ENCODE data around the gene EMID1. TPM values are rescaled to one million over a fixed set of nuclear protein-coding genes. Genes with fewer than 3 reads are reported as not detected.

Gene EMID1
- total RNA-seq, 1 experiment from 2014 or later = 4.5 TPM

DNA sequence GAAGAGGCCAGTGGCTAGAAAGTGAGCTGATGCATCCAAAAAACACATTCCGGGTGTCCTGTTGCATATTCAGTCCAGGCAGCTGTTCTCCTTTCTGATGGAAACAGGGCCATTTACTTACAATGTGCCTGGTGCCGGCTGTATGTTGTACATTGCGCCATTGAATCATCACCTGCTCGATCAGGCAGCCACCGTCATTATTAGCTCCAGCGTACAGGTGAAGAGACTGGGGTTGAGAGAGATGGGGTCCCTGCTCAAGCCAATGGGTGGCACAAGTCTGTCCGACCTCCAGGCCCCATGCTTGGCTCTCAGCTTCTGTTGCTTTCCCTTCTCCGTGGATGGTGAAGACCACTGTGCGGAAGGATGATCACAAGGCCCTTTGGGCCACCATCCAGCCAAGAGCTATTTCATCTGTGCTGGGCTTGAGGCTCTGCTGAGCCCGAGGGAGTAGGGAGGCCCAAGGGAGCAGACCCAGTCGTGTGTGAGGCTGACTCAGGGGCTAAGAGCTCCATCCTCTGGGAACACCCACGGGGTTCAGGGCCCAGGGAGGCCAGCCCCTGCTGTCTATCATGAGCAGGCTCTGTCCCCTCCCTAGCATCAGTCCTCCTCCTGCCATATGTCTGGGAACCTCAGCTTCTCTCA, 20.7 kb upstream of the EMID1 start:
- no peak for DNase-seq
- Histone ChIP-seq H3K4me3 (ENCODE audit: insufficient read depth, low read depth, low read length) (no peak overlapping the region), H3K27me3 (ENCODE audit: control insufficient read depth, insufficient read depth, low read length) (no peaks in the 10 kb centered on the region), H3K36me3 (replicated peaks; ENCODE audit: control insufficient read depth, insufficient read depth, low read length) (no peaks in the 10 kb centered on the region)

DNA sequence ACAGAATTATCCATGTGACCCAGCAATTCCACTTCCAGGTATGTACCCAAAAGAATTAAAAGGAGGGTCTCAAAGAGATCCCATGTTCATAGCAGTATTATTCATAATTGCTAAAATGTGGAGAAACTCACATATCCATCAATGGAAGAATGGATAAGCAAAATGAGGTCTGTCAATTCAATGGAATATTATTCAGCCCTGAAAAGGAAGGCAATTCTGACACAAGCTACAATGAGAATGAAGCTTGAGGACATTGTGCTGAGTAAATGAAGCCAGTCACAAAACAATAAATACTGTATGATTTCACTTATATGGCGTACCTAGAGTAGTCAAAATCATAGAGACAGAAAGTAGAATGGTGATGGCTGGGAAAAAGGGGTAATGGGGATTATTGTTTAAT, 19.4 kb upstream of the EMID1 start:
- H3K4me3 ChIP-seq (ENCODE audit: insufficient read depth, low read depth, low read length) = no peak overlapping the region

DNA sequence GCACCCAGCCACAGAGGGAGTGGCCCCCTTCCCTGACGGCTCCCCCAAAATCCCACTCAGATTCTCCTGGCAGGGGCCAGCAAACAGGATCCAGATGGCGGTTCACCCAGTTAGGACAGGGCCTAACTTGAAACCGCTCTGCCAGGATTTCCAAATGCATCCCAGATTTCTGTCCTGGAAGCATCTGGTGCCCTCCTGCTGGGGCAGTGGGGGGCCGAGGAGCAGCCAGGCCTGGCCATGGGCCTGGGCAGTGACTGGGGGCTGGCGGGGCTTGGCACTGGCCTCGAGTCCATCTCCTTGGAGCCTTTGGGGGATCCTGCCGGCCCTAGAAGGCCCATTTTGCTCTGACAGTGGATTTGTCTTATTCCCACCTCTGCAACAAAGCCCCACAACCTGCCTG, 17.9 kb upstream of the EMID1 start:
- H3K36me3 ChIP-seq (replicated peaks; ENCODE audit: control insufficient read depth, insufficient read depth, low read length) = no peaks in the 10 kb centered on the region
- no peak for DNase-seq
- H3K4me3 ChIP-seq (ENCODE audit: insufficient read depth, low read depth, low read length) = no peak overlapping the region
- no peaks in the 10 kb centered on the region for H3K27me3 ChIP-seq (ENCODE audit: control insufficient read depth, insufficient read depth, low read length)

More for the DNA sequence above, 19.4 kb upstream of the EMID1 start:
- DNase-seq = no peak
- Histone ChIP-seq H3K36me3 (replicated peaks; ENCODE audit: control insufficient read depth, insufficient read depth, low read length) (no peaks in the 10 kb centered on the region), H3K27me3 (ENCODE audit: control insufficient read depth, insufficient read depth, low read length) (no peaks in the 10 kb centered on the region)

GRCh38 chr22:29190051-29190450, 15.6 kb upstream of the EMID1 start:
- no peaks in the 10 kb centered on the region for H3K27me3 ChIP-seq (ENCODE audit: control insufficient read depth, insufficient read depth, low read length)

DNA sequence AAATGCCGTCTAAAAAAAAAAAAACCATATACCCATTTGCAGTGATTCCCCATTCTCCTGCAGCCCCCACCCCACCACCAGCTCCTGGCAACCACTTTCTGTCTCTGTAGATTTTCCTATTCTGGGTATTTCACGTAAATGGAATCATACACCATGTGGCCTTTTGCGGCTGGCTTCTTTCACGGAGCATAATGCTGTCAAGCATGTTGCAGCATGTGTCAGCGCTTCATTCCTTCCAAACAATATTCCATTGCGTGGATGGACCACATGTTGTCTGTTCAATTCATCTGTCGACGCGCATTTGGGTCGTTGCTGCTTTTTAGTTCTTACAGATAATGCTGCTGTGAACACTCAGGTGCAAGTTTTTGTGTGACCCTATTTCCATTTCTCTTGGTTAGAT, 14.8 kb upstream of the EMID1 start:
- H3K4me3 ChIP-seq (ENCODE audit: insufficient read depth, low read depth, low read length) = no peak overlapping the region
- DNase-seq = no peak
- no peaks in the 10 kb centered on the region for H3K36me3 ChIP-seq (replicated peaks; ENCODE audit: control insufficient read depth, insufficient read depth, low read length)
- H3K27me3 ChIP-seq (ENCODE audit: control insufficient read depth, insufficient read depth, low read length) = no peaks in the 10 kb centered on the region

More at GRCh38 chr22:29190051-29190450, 15.6 kb upstream of the EMID1 start:
- DNase-seq = no peak
- Histone ChIP-seq H3K4me3 (ENCODE audit: insufficient read depth, low read depth, low read length) (no peak overlapping the region), H3K36me3 (replicated peaks; ENCODE audit: control insufficient read depth, insufficient read depth, low read length) (no peaks in the 10 kb centered on the region)

DNA sequence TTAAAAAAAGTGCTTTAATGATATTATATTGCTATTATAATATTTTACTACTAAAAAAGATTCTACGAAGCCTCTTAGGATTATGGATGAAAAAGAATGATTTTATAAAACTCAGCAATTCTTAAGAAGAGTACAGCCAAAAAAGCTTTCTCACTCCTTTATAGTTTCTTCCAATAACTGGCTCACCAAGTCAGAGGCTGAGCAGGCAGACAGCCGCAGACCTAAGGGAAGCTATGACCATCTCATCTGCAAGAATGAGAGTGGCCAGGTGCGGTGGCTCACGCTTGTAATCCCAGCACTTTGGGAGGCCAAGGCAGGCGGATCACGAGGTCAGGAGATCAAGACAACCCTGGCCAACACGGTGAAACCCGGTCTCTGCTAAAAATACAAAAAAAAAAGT, 12.7 kb upstream of the EMID1 start:
- Histone ChIP-seq H3K4me3 (ENCODE audit: insufficient read depth, low read depth, low read length) (no peak overlapping the region), H3K27me3 (ENCODE audit: control insufficient read depth, insufficient read depth, low read length) (no peaks in the 10 kb centered on the region)

GRCh38 chr22:29194184-29194583, 11.5 kb upstream of the EMID1 start:
- no peaks in the 10 kb centered on the region for H3K27me3 ChIP-seq (ENCODE audit: control insufficient read depth, insufficient read depth, low read length)
- no peak overlapping the region for H3K4me3 ChIP-seq (ENCODE audit: insufficient read depth, low read depth, low read length)
- DNase-seq = peak; percentile 61
- no peaks in the 10 kb centered on the region for H3K36me3 ChIP-seq (replicated peaks; ENCODE audit: control insufficient read depth, insufficient read depth, low read length)

More for the DNA sequence above, 12.7 kb upstream of the EMID1 start:
- no peak for DNase-seq
- H3K36me3 ChIP-seq (replicated peaks; ENCODE audit: control insufficient read depth, insufficient read depth, low read length) = no peaks in the 10 kb centered on the region

GRCh38 chr22:29195118-29195963, 10.4 kb upstream of the EMID1 start:
- DNase-seq = peak; percentile 38
- no peaks in the 10 kb centered on the region for H3K36me3 ChIP-seq (replicated peaks; ENCODE audit: control insufficient read depth, insufficient read depth, low read length)
- H3K27me3 ChIP-seq (ENCODE audit: control insufficient read depth, insufficient read depth, low read length) = no peaks in the 10 kb centered on the region
- no peak overlapping the region for H3K4me3 ChIP-seq (ENCODE audit: insufficient read depth, low read depth, low read length)

GRCh38 chr22:29195964-29196666, 9.6 kb upstream of the EMID1 start:
- no peak overlapping the region for H3K4me3 ChIP-seq (ENCODE audit: insufficient read depth, low read depth, low read length)
- no peaks in the 10 kb centered on the region for H3K36me3 ChIP-seq (replicated peaks; ENCODE audit: control insufficient read depth, insufficient read depth, low read length)
- H3K27me3 ChIP-seq (ENCODE audit: control insufficient read depth, insufficient read depth, low read length) = no peaks in the 10 kb centered on the region
- DNase-seq = peak; percentile 40

GRCh38 chr22:29197096-29197495, 8.6 kb upstream of the EMID1 start:
- no peaks in the 10 kb centered on the region for H3K27me3 ChIP-seq (ENCODE audit: control insufficient read depth, insufficient read depth, low read length)
- DNase-seq = no peak
- H3K4me3 ChIP-seq (ENCODE audit: insufficient read depth, low read depth, low read length) = no peak overlapping the region
- no peaks in the 10 kb centered on the region for H3K36me3 ChIP-seq (replicated peaks; ENCODE audit: control insufficient read depth, insufficient read depth, low read length)

DNA sequence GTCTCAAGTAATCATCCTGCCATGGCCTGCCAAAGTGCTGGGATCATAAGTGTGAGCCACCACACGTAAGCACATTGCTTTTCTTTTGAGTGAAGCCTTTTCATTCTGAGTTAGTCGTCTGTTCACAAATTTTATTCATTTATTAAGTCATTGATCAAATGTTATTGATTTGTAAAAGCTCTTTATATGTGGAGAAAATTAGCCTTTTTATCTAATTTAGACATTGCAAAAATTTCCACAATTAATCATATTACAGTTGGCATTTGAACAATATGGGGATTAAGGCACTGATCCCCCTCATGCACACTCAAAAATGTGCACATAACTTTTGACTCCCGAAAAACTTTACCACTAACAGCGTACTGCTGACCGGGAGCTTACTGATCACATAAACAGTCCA, 7.5 kb upstream of the EMID1 start:
- Histone ChIP-seq H3K4me3 (ENCODE audit: insufficient read depth, low read depth, low read length) (no peak overlapping the region), H3K36me3 (replicated peaks; ENCODE audit: control insufficient read depth, insufficient read depth, low read length) (no peaks in the 10 kb centered on the region), H3K27me3 (ENCODE audit: control insufficient read depth, insufficient read depth, low read length) (no peaks in the 10 kb centered on the region)
- no peak for DNase-seq

DNA sequence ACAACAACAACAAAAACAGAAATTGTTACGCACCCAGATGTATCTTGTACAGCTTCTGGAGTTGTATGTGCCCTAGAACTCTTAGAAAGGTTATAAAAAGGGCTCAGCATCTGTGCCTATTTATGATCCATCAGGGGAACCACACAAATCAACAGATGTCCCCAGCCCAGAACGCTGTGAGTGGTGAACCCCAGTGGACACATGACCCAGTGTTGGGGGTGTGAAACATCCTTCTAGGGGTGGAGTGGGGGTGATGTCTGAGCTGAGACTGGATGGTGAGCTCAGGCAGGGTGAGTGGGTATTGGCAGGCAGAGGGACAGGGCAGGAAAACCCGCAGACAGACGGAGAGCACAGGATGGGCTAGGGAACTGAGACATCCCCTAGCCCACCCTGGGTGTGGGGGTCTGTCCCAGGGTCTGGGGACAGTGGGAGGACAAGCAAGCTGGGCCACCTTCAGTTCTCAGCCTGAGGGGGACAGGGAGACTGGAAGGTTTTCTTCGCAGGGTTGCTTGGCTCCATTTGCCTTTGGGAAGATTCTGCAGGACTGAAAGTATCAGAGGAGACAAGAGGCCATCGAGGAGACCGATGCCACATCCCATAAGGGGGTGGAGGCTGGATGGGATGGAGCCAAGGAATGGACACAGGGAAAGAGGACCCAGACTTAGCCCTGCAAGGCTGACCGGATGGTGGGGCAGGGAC, 5.8 kb upstream of the EMID1 start:
- DNase-seq = peak; percentile 33

DNA sequence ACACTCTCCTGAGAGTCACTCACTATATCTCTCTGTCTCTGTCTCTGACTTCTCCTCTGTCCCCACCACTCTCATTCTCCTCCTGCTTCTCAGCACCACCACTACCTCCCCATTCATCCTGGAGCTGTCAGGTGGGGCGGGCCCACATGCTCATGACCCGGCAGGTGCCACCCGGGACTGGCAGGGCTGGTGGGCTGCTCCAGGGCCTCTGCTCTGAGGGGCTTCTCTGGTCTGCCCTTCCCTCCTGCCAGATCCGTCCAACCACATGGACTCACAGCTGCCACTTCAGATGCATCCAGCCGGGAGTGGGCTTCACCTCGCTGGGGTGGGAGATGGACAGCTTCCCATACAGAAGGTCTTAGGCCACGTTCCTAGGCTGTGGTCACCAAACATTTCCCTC, 4.8 kb upstream of the EMID1 start:
- DNase-seq = peak; percentile 22
- Histone ChIP-seq H3K36me3 (replicated peaks; ENCODE audit: control insufficient read depth, insufficient read depth, low read length) (no peaks in the 10 kb centered on the region), H3K27me3 (ENCODE audit: control insufficient read depth, insufficient read depth, low read length) (peaks cover 5% of the 10 kb centered on the region; the same call in 1 of the 2 replicates), H3K4me3 (ENCODE audit: insufficient read depth, low read depth, low read length) (no peak overlapping the region)

More for the DNA sequence above, 5.8 kb upstream of the EMID1 start:
- Histone ChIP-seq H3K27me3 (ENCODE audit: control insufficient read depth, insufficient read depth, low read length) (no peaks in the 10 kb centered on the region), H3K4me3 (ENCODE audit: insufficient read depth, low read depth, low read length) (no peak overlapping the region), H3K36me3 (replicated peaks; ENCODE audit: control insufficient read depth, insufficient read depth, low read length) (no peaks in the 10 kb centered on the region)

DNA sequence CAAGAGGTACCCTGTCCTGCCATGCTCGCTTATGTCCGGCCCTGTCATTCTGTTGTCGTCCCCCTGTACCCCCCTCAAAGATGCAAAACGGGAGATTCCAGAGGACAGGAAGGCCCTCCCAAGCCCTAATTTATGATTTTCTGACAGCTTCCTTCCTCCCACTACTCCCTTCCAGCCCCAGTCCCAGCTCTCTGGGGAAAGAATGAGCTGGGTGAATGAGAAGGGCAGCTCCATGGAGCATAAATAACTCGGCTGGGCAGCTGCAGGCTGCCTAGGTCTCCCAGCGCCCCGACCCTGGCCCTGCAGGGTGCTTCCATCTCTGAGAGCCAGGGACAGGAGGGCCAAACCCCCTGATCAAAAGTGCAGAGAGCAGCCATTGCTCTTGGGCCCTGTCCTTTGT, 3.9 kb upstream of the EMID1 start:
- H3K36me3 ChIP-seq (replicated peaks; ENCODE audit: control insufficient read depth, insufficient read depth, low read length) = no peaks in the 10 kb centered on the region
- no peak overlapping the region for H3K4me3 ChIP-seq (ENCODE audit: insufficient read depth, low read depth, low read length)
- peak; percentile 57 for DNase-seq
- H3K27me3 ChIP-seq (ENCODE audit: control insufficient read depth, insufficient read depth, low read length) = peaks cover 11% of the 10 kb centered on the region; the same call in 1 of the 2 replicates
